IgD-negative memory B cell (primary cell): ENCODE data around the gene GNAL. TPM values are rescaled to one million over a fixed set of nuclear protein-coding genes. Genes with fewer than 3 reads are reported as not detected.

Experiments used
- H3K27ac Mint-ChIP-seq, 3 donors: one replicate each; pipeline ENCODE4 v1.8.0; 2020 to 2022; ENCODE audit warnings: mild to moderate bottlenecking in 3 of 3, mixed read lengths in 3 of 3, moderate library complexity in 1 of 3
- H3K27me3 Mint-ChIP-seq: one replicate; pipeline ENCODE4 v1.8.0; 2021; ENCODE audit warnings: mixed read lengths
- H3K36me3 Mint-ChIP-seq: one replicate; pipeline ENCODE4 v1.8.0; 2020; ENCODE audit warnings: mild to moderate bottlenecking, mixed read lengths
- H3K4me1 Mint-ChIP-seq, 3 donors: one replicate each; pipeline ENCODE4 v1.8.0; 2020 to 2022; ENCODE audit warnings: mixed read lengths in 3 of 3, mild to moderate bottlenecking in 1 of 3
- H3K4me3 Mint-ChIP-seq, 4 donors: one replicate each; pipeline ENCODE4 v1.8.0; 2020 to 2022; ENCODE audit warnings: mild to moderate bottlenecking in 4 of 4, mixed read lengths in 4 of 4, moderate library complexity in 3 of 4
- H3K9me3 Mint-ChIP-seq, 3 donors: one replicate each; pipeline ENCODE4 v1.8.0; 2020 to 2021; ENCODE audit warnings: mixed read lengths in 3 of 3, mild to moderate bottlenecking in 1 of 3
- polyA plus RNA-seq: library from polyadenylated mRNA; unstranded; fragments of 300-500 nt; fragmentation: Illumina TruSeq; gene quantifications from one replicate; pipeline ENCODE4 v1.2.3, GENCODE V29; 2021

Gene GNAL
- polyA plus RNA-seq, 1 donor from 2014 or later: 0.20 TPM

GRCh38 chr18:11664286-11664685 is 24.8 kb upstream of the GNAL start:
- Mint-ChIP-seq H3K4me1 (no peaks in the 10 kb centered on the region), H3K36me3 (no peaks in the 10 kb centered on the region), H3K27me3 (peaks cover 9% of the 10 kb centered on the region)

DNA sequence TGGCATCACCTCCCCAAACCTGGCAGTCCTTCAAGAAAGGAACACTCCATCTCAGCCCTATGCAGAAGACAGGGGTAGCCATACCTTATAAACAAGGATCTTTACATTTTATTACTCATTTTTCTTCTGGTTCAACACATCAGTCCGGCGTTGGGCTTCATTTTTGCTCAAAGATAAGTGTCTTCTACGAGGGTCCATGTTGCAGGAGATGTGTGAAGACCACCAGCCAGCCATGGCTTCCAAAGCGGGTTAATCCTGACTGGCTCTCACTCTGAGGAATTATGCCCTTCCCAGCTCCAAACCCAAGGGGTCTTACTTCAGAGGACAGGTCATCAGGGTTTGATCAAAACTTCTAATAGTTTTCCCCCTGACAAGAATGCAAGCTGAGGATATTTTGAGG is 23.9 kb upstream of the GNAL start:
- no peak overlapping the region for H3K27ac Mint-ChIP-seq
- H3K36me3 Mint-ChIP-seq: no peaks in the 10 kb centered on the region
- no peaks in the 10 kb centered on the region for H3K9me3 Mint-ChIP-seq
- H3K4me3 Mint-ChIP-seq: no peak overlapping the region
- peaks cover 9% of the 10 kb centered on the region for H3K27me3 Mint-ChIP-seq
- no peaks in the 10 kb centered on the region for H3K4me1 Mint-ChIP-seq

More at GRCh38 chr18:11664286-11664685, 24.8 kb upstream of the GNAL start:
- no peak overlapping the region for H3K4me3 Mint-ChIP-seq
- H3K27ac Mint-ChIP-seq: no peak overlapping the region
- no peaks in the 10 kb centered on the region for H3K9me3 Mint-ChIP-seq

- no peaks in the 10 kb centered on the region for H3K4me1 Mint-ChIP-seq
Measured at GRCh38 chr18:11665587-11665986, 23.5 kb upstream of the GNAL start.

DNA sequence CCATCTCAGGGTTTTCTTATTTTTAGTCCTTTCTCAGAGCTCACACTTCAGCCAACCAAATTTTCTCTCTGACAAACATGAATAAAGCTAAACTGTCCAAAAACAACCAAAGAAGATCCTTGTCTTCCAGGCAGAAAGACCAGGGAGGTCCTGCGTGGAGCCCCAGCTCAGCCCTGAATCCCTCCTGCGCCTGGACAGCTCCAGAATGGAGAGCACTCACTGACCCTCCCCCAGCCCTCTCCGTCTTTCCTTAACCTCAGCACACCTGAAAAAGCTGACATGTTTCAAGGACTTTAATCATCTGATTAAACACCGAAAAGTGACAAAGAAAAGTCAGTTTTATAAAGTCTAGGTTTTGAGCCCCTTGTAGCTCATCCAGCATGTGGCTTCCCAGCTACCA is 22.9 kb upstream of the GNAL start:
- Mint-ChIP-seq H3K27ac (no peak overlapping the region), H3K36me3 (no peaks in the 10 kb centered on the region)

More at GRCh38 chr18:11665587-11665986, 23.5 kb upstream of the GNAL start:
- no peaks in the 10 kb centered on the region for H3K36me3 Mint-ChIP-seq
- H3K27me3 Mint-ChIP-seq: peaks cover 8% of the 10 kb centered on the region
- H3K27ac Mint-ChIP-seq: no peak overlapping the region
- no peak overlapping the region for H3K4me3 Mint-ChIP-seq
- H3K9me3 Mint-ChIP-seq: no peaks in the 10 kb centered on the region

DNA sequence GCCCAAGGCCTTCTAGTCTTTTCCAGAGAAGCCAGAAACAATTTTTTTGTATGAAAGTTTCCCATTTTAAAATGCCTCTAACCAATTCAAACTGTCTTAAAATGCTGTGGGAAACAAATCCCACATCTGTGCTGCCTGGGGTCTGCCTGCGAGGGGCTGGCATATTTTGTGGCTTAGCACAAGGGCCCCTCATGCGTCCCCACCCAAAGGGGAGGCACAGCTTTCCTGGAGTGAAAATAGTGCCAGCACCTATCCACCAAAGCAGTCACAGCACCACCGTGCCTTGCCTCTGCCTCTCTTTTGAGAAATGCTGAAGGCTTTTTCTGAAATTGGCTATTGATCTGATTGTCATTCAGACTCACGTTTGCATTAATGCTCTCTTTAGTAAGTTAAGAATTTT is 22.2 kb upstream of the GNAL start:
- Mint-ChIP-seq H3K27ac (no peak overlapping the region), H3K36me3 (no peaks in the 10 kb centered on the region), H3K9me3 (no peaks in the 10 kb centered on the region), H3K4me3 (no peak overlapping the region), H3K27me3 (peaks cover 6% of the 10 kb centered on the region), H3K4me1 (no peaks in the 10 kb centered on the region)

More for the DNA sequence above, 22.9 kb upstream of the GNAL start:
- Mint-ChIP-seq H3K9me3 (no peaks in the 10 kb centered on the region), H3K27me3 (peaks cover 6% of the 10 kb centered on the region), H3K4me1 (no peaks in the 10 kb centered on the region), H3K4me3 (no peak overlapping the region)

- H3K4me1 Mint-ChIP-seq: no peaks in the 10 kb centered on the region
- H3K27ac Mint-ChIP-seq: no peak overlapping the region
- no peaks in the 10 kb centered on the region for H3K9me3 Mint-ChIP-seq
- H3K36me3 Mint-ChIP-seq: no peaks in the 10 kb centered on the region
- no peak overlapping the region for H3K4me3 Mint-ChIP-seq
- peaks cover 6% of the 10 kb centered on the region for H3K27me3 Mint-ChIP-seq
Measured at GRCh38 chr18:11667578-11667977, 21.5 kb upstream of the GNAL start.

- Mint-ChIP-seq H3K4me1 (no peaks in the 10 kb centered on the region), H3K9me3 (no peaks in the 10 kb centered on the region), H3K27ac (no peak overlapping the region), H3K36me3 (no peaks in the 10 kb centered on the region), H3K4me3 (no peak overlapping the region), H3K27me3 (peaks cover 8% of the 10 kb centered on the region)
Measured at GRCh38 chr18:11668441-11669169, 20.5 kb upstream of the GNAL start.

- no peaks in the 10 kb centered on the region for H3K9me3 Mint-ChIP-seq
- H3K27me3 Mint-ChIP-seq: peaks cover 11% of the 10 kb centered on the region
- H3K27ac Mint-ChIP-seq: no peak overlapping the region
- no peaks in the 10 kb centered on the region for H3K4me1 Mint-ChIP-seq
- H3K36me3 Mint-ChIP-seq: no peaks in the 10 kb centered on the region
- no peak overlapping the region for H3K4me3 Mint-ChIP-seq
Measured at GRCh38 chr18:11669271-11669947, 19.7 kb upstream of the GNAL start.

- Mint-ChIP-seq H3K27ac (no peak overlapping the region), H3K4me3 (no peak overlapping the region), H3K36me3 (no peaks in the 10 kb centered on the region), H3K27me3 (peaks cover 11% of the 10 kb centered on the region), H3K4me1 (no peaks in the 10 kb centered on the region), H3K9me3 (peaks cover 0 to 2% (median 0%) of the 10 kb centered on the region in 3 donors)
Measured at GRCh38 chr18:11669948-11670275, 19.2 kb upstream of the GNAL start.

GRCh38 chr18:11671156-11671555 is 17.9 kb upstream of the GNAL start:
- Mint-ChIP-seq H3K27me3 (peaks cover 14% of the 10 kb centered on the region), H3K36me3 (no peaks in the 10 kb centered on the region)

DNA sequence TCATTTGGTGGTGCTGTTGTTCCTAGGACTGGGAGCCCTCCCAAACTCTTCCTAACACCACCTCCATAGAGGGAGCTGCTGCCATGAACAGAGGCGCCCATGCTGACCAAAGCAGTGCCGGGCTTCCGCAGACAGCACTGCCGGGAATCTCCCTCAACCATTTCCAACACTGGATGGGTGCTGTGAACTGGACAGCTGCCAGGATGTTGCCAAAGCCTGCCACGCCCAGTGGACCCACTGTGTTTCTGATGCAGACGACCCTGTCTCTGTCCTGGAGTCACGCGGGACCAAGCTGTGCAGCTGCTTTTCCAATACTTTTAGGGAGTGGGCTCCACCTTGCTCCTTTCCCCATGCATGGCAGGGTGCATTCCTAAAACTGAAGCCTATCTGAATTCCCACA is 16.9 kb upstream of the GNAL start:
- Mint-ChIP-seq H3K9me3 (peaks cover 0 to 6% (median 6%) of the 10 kb centered on the region in 3 donors), H3K27me3 (peaks cover 16% of the 10 kb centered on the region), H3K4me3 (no peak overlapping the region), H3K4me1 (no peaks in the 10 kb centered on the region), H3K36me3 (no peaks in the 10 kb centered on the region), H3K27ac (no peak overlapping the region)

More at GRCh38 chr18:11671156-11671555, 17.9 kb upstream of the GNAL start:
- no peak overlapping the region for H3K27ac Mint-ChIP-seq
- H3K9me3 Mint-ChIP-seq: peaks cover 0 to 6% (median 2%) of the 10 kb centered on the region in 3 donors
- H3K4me3 Mint-ChIP-seq: no peak overlapping the region
- no peaks in the 10 kb centered on the region for H3K4me1 Mint-ChIP-seq

DNA sequence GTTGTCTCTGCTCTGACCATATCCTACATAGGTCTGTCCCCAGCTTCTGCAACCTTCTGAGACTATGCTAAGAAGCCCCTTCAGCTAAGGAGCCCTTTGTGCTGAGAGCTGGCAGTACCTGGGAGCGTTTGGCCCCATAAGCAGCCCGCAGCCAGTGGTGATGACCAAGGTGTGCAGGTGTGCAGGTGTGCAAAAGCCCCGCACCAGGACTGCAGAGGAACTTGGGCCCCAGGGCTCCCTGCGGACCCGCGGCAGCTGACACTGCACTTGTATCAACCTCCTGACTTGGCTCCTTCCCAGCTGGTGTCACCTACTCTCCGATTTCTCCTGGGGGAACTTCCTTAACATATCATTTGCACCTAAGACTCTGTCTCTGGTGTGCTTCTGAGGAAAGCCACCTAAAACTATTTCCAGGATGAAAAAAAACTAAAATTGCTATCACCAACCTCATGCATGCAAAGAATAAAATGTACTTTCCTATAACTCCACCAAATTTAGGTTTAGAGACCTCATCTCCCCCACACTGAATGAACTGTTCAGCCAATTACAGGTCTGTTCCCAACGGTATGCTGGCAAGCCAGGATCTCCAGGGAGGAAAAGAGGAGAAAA is 16.1 kb upstream of the GNAL start:
- H3K9me3 Mint-ChIP-seq: peaks cover 0 to 6% (median 6%) of the 10 kb centered on the region in 3 donors
- no peak overlapping the region for H3K27ac Mint-ChIP-seq
- peaks cover 14% of the 10 kb centered on the region for H3K27me3 Mint-ChIP-seq
- H3K4me3 Mint-ChIP-seq: no peak overlapping the region
- no peaks in the 10 kb centered on the region for H3K4me1 Mint-ChIP-seq
- no peaks in the 10 kb centered on the region for H3K36me3 Mint-ChIP-seq

- peaks cover 0 to 6% (median 6%) of the 10 kb centered on the region in 3 donors for H3K9me3 Mint-ChIP-seq
- peaks cover 14% of the 10 kb centered on the region for H3K27me3 Mint-ChIP-seq
- no peaks in the 10 kb centered on the region for H3K4me1 Mint-ChIP-seq
- no peak overlapping the region for H3K4me3 Mint-ChIP-seq
- no peak overlapping the region for H3K27ac Mint-ChIP-seq
- no peaks in the 10 kb centered on the region for H3K36me3 Mint-ChIP-seq
Measured at GRCh38 chr18:11673560-11673959, 15.5 kb upstream of the GNAL start.

DNA sequence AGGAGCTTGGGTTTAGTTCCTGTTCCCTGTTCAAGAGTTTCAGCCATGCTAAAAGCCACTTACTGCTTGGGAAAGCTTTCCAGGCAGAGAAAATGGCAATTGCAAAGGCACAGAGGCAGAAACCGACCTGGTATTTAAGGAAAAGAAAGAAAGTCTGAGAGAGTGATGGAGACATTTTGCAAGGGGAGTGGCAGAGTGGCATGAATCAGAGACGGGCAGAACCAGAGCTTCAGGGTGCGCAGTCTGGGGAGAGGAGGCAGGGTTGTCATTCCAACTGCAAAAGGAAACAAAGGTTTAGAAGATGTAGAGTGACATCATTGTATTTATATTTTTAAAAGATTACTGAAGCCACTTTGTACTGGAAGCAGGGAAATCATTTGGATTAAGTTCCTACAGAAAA is 14.9 kb upstream of the GNAL start:
- no peaks in the 10 kb centered on the region for H3K36me3 Mint-ChIP-seq
- no peak overlapping the region for H3K27ac Mint-ChIP-seq
- no peaks in the 10 kb centered on the region for H3K4me1 Mint-ChIP-seq
- H3K9me3 Mint-ChIP-seq: peaks cover 0 to 6% (median 6%) of the 10 kb centered on the region in 3 donors
- no peak overlapping the region for H3K4me3 Mint-ChIP-seq
- H3K27me3 Mint-ChIP-seq: peaks cover 15% of the 10 kb centered on the region

GRCh38 chr18:11676386-11676785 is 12.7 kb upstream of the GNAL start:
- Mint-ChIP-seq H3K36me3 (no peaks in the 10 kb centered on the region), H3K4me1 (no peaks in the 10 kb centered on the region), H3K27ac (no peak overlapping the region), H3K4me3 (no peak overlapping the region), H3K9me3 (peaks cover 0 to 6% (median 6%) of the 10 kb centered on the region in 3 donors), H3K27me3 (peaks cover 14% of the 10 kb centered on the region)
